Nucleus accumbens (tissue), 56 donors: ENCODE measurements around the gene PDCD2.
A peak's percentile ranks its signal among the peaks of the same experiment; 100 is the strongest.
"Not testable (repeated sequence)": the region's sequence is repeated elsewhere in the genome, so short reads cannot be mapped to it uniquely, and the experiment has no call there.

Experiments
- DNase-seq, 56 donors: peaks; one replicate each; lab custom pipeline; 2025; lab: John Stamatoyannopoulos, UW

PDCD2 gene

DNA sequence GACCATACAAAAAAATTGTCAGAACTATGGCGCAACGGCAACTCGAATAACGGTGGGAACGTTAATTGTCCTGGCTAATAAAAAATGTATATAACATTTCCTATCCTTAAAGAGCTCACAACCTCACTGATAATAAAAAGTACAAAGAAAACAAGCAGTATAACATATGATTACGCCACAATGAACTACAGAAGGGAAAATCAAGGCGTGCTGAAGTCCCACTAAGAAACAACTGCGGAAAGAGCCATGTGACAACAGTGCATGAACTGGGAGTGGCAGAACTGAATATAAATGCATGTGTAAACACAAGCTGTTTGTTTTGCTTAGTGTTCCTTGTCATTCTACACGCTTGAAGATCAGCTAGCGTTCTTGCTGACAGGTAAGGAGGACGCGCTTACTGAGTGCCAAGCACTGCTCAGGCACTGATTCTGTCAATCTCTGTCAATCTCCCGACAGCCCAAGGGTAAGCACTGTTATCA, 30.9 kb downstream of the PDCD2 start:
- peak in 10 of 56 donors; percentile 35 to 76 (median 63) for DNase-seq

- DNase-seq: peak; percentile 55 to 98 (median 91)
Observed at GRCh38 chr6:170552765-170553533, 31.5 kb downstream of the PDCD2 start, which contains the start of gene PSMB1. TSS of gene PSMB1 (minus strand) at chr6:170553307. CDS start at chr6:170553242, 65 bp downstream.

DNA sequence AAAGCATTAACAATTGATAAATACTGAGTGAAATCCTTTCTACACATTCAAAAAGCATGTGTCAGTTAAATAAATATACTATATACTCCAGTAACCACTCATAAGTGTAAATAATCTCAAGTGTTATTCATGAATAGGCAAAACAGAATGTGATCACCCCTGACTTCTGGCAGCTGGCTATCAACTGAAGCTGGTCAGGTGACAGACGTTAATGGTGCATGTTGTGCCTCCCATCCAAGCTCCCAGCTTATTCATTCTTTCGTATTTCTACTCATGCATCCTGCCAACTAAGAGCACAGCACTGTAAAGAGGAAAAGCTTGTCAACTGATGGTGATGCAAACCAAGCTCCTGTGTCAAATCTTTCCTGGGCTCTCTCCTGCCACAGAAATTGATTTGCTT, 39.0 kb downstream of the PDCD2 start:
- no peak for DNase-seq

- peak in 18 of 56 donors; percentile 1 to 60 (median 20) for DNase-seq
Observed at GRCh38 chr6:170542031-170542719, 42.3 kb downstream of the PDCD2 start.

DNA sequence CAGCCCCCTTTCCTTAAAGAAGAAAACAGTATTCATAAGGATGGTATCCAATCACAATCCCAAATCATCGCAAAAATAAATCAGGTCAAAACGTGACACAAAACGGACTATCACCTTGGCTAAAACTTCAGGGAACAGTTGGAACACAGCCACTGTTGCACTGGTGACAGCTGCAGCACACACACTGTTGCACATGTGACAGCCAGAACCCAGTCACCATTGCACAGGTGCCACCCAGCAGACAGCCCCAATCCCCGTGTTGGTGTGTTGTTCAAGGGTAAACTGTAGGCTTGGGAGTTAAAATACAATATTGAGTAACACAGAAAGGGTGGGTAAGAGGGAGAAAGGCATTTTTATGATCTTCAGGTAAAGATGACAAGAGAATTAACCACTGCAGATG, 47.1 kb downstream of the PDCD2 start:
- no peak for DNase-seq

GRCh38 chr6:170536671-170537070, 47.8 kb downstream of the PDCD2 start:
- no peak for DNase-seq

DNA sequence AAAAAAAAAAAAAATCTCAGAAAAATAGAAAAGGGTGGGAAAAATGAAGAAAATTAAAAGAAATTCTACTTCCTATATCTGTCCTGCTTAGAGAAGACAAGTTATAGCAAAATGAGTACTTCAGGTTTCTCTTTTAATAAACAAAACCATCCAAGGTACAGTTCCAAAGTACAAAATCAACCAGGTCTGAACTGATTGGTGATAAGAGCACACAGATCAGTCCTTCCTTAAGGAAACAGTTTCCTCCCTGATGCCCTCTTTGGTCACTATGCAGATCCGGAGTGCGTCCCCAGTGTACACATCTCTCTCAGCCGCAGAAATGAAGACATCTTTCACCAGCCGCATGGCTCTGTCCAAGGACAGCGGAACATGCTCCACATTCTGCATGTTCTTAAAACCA, 49.4 kb downstream of the PDCD2 start:
- no peak for DNase-seq

DNA sequence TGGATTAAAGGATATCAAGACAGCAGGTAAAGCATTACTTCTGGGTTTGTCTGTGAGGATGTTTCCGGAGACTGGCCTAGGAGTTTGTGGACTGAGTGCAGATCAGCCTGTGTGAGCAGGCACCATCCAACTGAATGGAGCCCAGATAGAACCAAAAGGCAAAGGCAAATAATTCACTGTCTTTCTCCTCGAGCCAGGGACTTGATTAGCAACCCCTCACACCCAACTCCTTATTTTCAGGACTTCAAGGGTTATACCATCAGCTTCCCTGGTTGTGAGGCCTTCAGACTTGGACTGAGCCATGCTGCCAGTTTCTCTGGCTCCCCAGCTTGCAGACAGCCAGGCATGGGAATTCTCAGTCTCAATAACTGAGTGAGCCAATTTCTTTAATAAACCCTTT, 50.6 kb downstream of the PDCD2 start:
- DNase-seq: no peak

GRCh38 chr6:170532867-170533488, 51.5 kb downstream of the PDCD2 start:
- no peak for DNase-seq

- peak in 53 of 56 donors; percentile 5 to 91 (median 56) for DNase-seq
Observed at GRCh38 chr6:170529839-170530469, 54.5 kb downstream of the PDCD2 start.

GRCh38 chr6:170527995-170528394, 56.4 kb downstream of the PDCD2 start:
- not testable (repeated sequence) for DNase-seq

- no peak for DNase-seq
Observed at GRCh38 chr6:170525795-170526194, 58.6 kb downstream of the PDCD2 start.
